Thoracic aorta (tissue), 2 donors: ENCODE results near the gene SH3BGRL. TPM values are rescaled to one million over a fixed set of nuclear protein-coding genes. Genes with fewer than 3 reads are reported as not detected.

Experiments
- ATAC-seq: fragments of 150-250 bp; one replicate; pipeline ENCODE4 v1.8.0; 2017; ENCODE audit warnings: low read depth; ENCODE audit not compliant: insufficient number of reproducible peaks, low FRiP score
- DNase-seq: peaks from one replicate; pipeline ENCODE4 v3.0.0-alpha.2; 2020; ENCODE audit warnings: low spot score
- H3K27ac ChIP-seq, 2 donors: fragments of 200-600 bp; sonication (generic); 1 replicate in 1 of 2; 2 replicates in 1 of 2; pipeline ENCODE4 v1.5.1; 2016; ENCODE audit warnings: mild to moderate bottlenecking in 2 of 2, moderate library complexity in 2 of 2
- H3K27me3 ChIP-seq: fragments of 200-600 bp; sonication (generic); replicated peaks from 2 replicates; pipeline ENCODE4 v1.6.0; 2016; ENCODE audit warnings: mild to moderate bottlenecking; ENCODE audit not compliant: insufficient read depth
- H3K36me3 ChIP-seq: fragments of 200-600 bp; sonication (generic); one replicate; pipeline ENCODE4 v1.5.1; 2016
- H3K4me1 ChIP-seq, 2 donors: fragments of 200-600 bp; sonication (generic); 1 replicate in 1 of 2; 2 replicates in 1 of 2; pipeline versions ENCODE4 v1.5.1 to v1.6.0; 2016; ENCODE audit warnings: low read depth in 2 of 2, mild to moderate bottlenecking in 1 of 2; ENCODE audit not compliant: control insufficient read depth in 1 of 2
- H3K4me3 ChIP-seq: fragments of 200-600 bp; sonication (generic); 2 replicates; pipeline ENCODE4 v1.5.1; 2016; ENCODE audit warnings: mild to moderate bottlenecking
- H3K9me3 ChIP-seq: fragments of 200-600 bp; sonication (generic); 2 replicates; pipeline ENCODE4 v1.5.1; 2016
- CTCF ChIP-seq: fragments of 200-600 bp; sonication (generic); IDR thresholded peaks from one replicate; pipeline ENCODE4 v1.5.1; 2019; ENCODE audit warnings: antibody characterized with exemption
- total RNA-seq, 2 donors: library from RNA; depleted of rRNA; stranded (reverse); fragments of >200 nt; gene quantifications; one replicate each; pipeline versions ENCODE4 v1.1.0 to v1.2.3, GENCODE V29; 2016

The SH3BGRL gene
- total RNA-seq = 100 to 1,000 TPM; 196 to 218 TPM

- peak; percentile 27 for DNase-seq
- H3K27ac ChIP-seq = peak within 1 kb of the TSS; percentile 77 to 81
- H3K4me1 ChIP-seq = peaks cover 0 to 1% of the 10 kb centered on the region in 2 donors
- H3K9me3 ChIP-seq = no peaks in the 10 kb centered on the region
- peak within 1 kb of the TSS; percentile 77 for H3K4me3 ChIP-seq
- H3K27me3 ChIP-seq = no peaks in the 10 kb centered on the region
- ATAC-seq = peak; percentile 89
- no peaks in the 10 kb centered on the region for H3K36me3 ChIP-seq
- no peak for TF ChIP-seq CTCF
Measured at GRCh38 chrX:81201671-81202455, at the start of gene SH3BGRL, which contains the start of gene HMGN5. Gene SH3BGRL (plus strand): TSS chrX:81202102. CDS start chrX:81202201, 99 bp downstream. Gene HMGN5 (minus strand): TSS chrX:81201913. CDS start chrX:81121549, 80,364 bp downstream.

GRCh38 chrX:81168391-81168790 lies 33.5 kb upstream of the SH3BGRL start:
- H3K36me3 ChIP-seq = no peaks in the 10 kb centered on the region
- no peak overlapping the region for H3K4me3 ChIP-seq
- ATAC-seq (no peak), DNase-seq (no peak)
- TF ChIP-seq CTCF = no peak
- no peaks in the 10 kb centered on the region for H3K4me1 ChIP-seq
- H3K27ac ChIP-seq = no peak overlapping the region
- no peaks in the 10 kb centered on the region for H3K27me3 ChIP-seq
- no peaks in the 10 kb centered on the region for H3K9me3 ChIP-seq

GRCh38 chrX:81174286-81174685 lies 27.6 kb upstream of the SH3BGRL start:
- no peak overlapping the region for H3K27ac ChIP-seq
- no peak overlapping the region for H3K4me3 ChIP-seq
- TF ChIP-seq CTCF = peak; percentile 21
- ATAC-seq (no peak), DNase-seq (no peak)
- no peaks in the 10 kb centered on the region for H3K27me3 ChIP-seq
- no peaks in the 10 kb centered on the region for H3K36me3 ChIP-seq
- no peaks in the 10 kb centered on the region for H3K4me1 ChIP-seq
- no peaks in the 10 kb centered on the region for H3K9me3 ChIP-seq

GRCh38 chrX:81195259-81195658 lies 6.6 kb upstream of the SH3BGRL start:
- Histone ChIP-seq H3K36me3 (no peaks in the 10 kb centered on the region), H3K4me1 (no peaks in the 10 kb centered on the region), H3K27ac (no peak overlapping the region), H3K9me3 (peaks cover 2% of the 10 kb centered on the region), H3K4me3 (no peak overlapping the region), H3K27me3 (no peaks in the 10 kb centered on the region)
- TF ChIP-seq CTCF = no peak
- DNase-seq = no peak
- no peak for ATAC-seq

GRCh38 chrX:81195712-81196111 lies 6.2 kb upstream of the SH3BGRL start:
- TF ChIP-seq CTCF = no peak
- H3K4me1 ChIP-seq = no peaks in the 10 kb centered on the region
- peaks cover 2% of the 10 kb centered on the region for H3K9me3 ChIP-seq
- no peaks in the 10 kb centered on the region for H3K36me3 ChIP-seq
- H3K27ac ChIP-seq = no peak overlapping the region
- ATAC-seq (no peak), DNase-seq (no peak)
- H3K4me3 ChIP-seq = no peak overlapping the region
- H3K27me3 ChIP-seq = no peaks in the 10 kb centered on the region
